ENCODE results near the gene ZDHHC12. TPM values are rescaled to one million over a fixed set of nuclear protein-coding genes. Genes with fewer than 3 reads are reported as not detected.

The ZDHHC12 gene
- total RNA-seq, 1 experiment from 2014 or later: 57.6 TPM

DNA sequence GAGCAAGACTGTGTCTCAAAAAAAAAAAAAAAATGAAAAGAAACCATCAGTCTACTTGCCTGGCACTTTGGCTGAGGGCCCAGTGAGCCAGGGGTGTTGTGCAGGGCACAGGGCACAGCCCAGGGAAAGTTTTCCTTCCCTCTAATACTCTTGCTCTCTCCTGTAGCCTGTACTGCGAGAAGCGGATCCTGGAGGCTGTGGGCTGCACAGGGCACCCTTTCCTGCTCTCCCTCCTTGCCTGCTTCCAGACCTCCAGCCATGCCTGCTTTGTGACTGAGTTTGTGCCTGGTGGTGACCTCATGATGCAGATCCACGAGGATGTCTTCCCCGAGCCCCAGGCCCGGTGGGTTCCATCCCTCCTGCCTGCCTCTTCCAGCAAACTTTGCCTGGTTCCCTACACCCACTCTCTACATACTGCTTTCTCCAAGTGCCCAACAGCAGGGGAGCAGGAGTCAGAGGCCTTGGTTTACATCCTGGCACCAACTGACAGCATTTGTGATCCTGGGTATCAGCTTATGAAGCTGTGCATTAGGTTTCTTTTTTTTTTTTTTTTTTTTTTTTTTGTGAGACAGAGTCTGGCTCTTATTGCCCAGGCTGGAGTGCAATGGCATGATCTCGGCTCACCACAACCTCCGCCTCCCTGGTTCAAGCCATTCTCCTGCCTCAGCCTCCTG lies 7.2 kb downstream of the ZDHHC12 start:
- no peaks in the 10 kb centered on the region for H3K4me1 ChIP-seq (ENCODE audit: control insufficient read depth in 1 of 2, insufficient read depth in 2 of 2, low read length in 2 of 2)
- ChIA-PET POLR2A (no interaction called here), RAD21 (ENCODE audit: low non-redundant PET in 1 of 2, low total read pairs in 2 of 2, uncharacterized antibody in 2 of 2, unreplicated experiment in 2 of 2) (no interaction called here), CTCF (no interaction called here)
- intact Hi-C loops (cut with micrococcal nuclease): no loop called here
- no peak overlapping the region for H2AFZ ChIP-seq (ENCODE audit: low read depth, low read length, poor library complexity, severe bottlenecking)
- DNase-seq (ENCODE audit: low read depth, low spot score) (no peak), ATAC-seq (no peak)
- no peaks in the 10 kb centered on the region for H4K20me1 ChIP-seq (ENCODE audit: insufficient read depth)
- no TSS peak for BruUV-seq (replicated peaks)
- H3K79me2 ChIP-seq (ENCODE audit: insufficient read depth, low read length): no peaks in the 10 kb centered on the region
- no peak overlapping the region for H3K9ac ChIP-seq (ENCODE audit: low read length)
- H3K4me2 ChIP-seq (ENCODE audit: low read length): no peak overlapping the region
- H3K4me3 ChIP-seq (replicated peaks in 1 of 2; ENCODE audit: low read depth in 1 of 2, low read length in 2 of 2): no peak overlapping the region
- no peak for TF ChIP-seq POLR2AphosphoS5 (IDR thresholded peaks at IDR 0.05; ENCODE audit: low read depth, low read length)
- H3K27ac ChIP-seq (ENCODE audit: low read depth, low read length): no peak overlapping the region
- peaks cover 5 to 8% of the 10 kb centered on the region in 2 experiments for H3K36me3 ChIP-seq (ENCODE audit: control insufficient read depth in 1 of 2, insufficient read depth in 2 of 2, low read length in 2 of 2)
- no peaks in the 10 kb centered on the region for H3K9me2 ChIP-seq (ENCODE audit: insufficient read depth)
- no peaks in the 10 kb centered on the region for H3K27me3 ChIP-seq (ENCODE audit: insufficient read depth, low read length)
- no peaks in the 10 kb centered on the region for H3K9me3 ChIP-seq (ENCODE audit: control insufficient read depth in 1 of 2, insufficient read depth in 1 of 2, low read depth in 1 of 2, low read length in 2 of 2)

DNA sequence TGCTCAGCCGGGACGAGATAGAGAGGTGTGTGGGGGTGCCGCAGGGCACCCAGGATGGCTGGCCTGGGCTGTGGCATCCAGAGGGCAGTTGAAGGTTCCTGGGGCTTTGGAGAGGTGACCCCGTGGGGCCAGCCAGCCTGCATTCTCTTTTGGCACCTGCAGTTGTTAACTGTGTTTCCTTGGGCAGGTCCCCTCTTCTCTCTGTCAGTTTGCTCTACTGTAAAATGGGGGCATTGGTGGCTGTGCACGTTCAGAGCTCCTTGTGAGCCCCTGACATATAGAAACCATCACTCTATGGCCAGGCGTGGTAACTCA lies 8.5 kb downstream of the ZDHHC12 start:
- H3K4me1 ChIP-seq (ENCODE audit: control insufficient read depth in 1 of 2, insufficient read depth in 2 of 2, low read length in 2 of 2): no peaks in the 10 kb centered on the region
- intact Hi-C loops (cut with micrococcal nuclease): no loop called here
- H3K9ac ChIP-seq (ENCODE audit: low read length): no peak overlapping the region
- DNase-seq (ENCODE audit: low read depth, low spot score): no peak
- RAD21 ChIA-PET (ENCODE audit: low non-redundant PET in 1 of 2, low total read pairs in 2 of 2, uncharacterized antibody in 2 of 2, unreplicated experiment in 2 of 2): no interaction called here
- BruUV-seq (replicated peaks): no TSS peak
- H3K9me2 ChIP-seq (ENCODE audit: insufficient read depth): no peaks in the 10 kb centered on the region
- H3K4me3 ChIP-seq (replicated peaks in 1 of 2; ENCODE audit: low read depth in 1 of 2, low read length in 2 of 2): no peak overlapping the region
- no peaks in the 10 kb centered on the region for H3K27me3 ChIP-seq (ENCODE audit: insufficient read depth, low read length)
- no peak overlapping the region for H2AFZ ChIP-seq (ENCODE audit: low read depth, low read length, poor library complexity, severe bottlenecking)
- no peaks in the 10 kb centered on the region for H3K79me2 ChIP-seq (ENCODE audit: insufficient read depth, low read length)
- no peaks in the 10 kb centered on the region for H3K9me3 ChIP-seq (ENCODE audit: control insufficient read depth in 1 of 2, insufficient read depth in 1 of 2, low read depth in 1 of 2, low read length in 2 of 2)
- no peak for ATAC-seq
- H4K20me1 ChIP-seq (ENCODE audit: insufficient read depth): no peaks in the 10 kb centered on the region
- peaks cover 5 to 8% of the 10 kb centered on the region in 2 experiments for H3K36me3 ChIP-seq (ENCODE audit: control insufficient read depth in 1 of 2, insufficient read depth in 2 of 2, low read length in 2 of 2)
- H3K27ac ChIP-seq (ENCODE audit: low read depth, low read length): no peak overlapping the region
- POLR2A ChIA-PET: no interaction called here
- CTCF ChIA-PET: no interaction called here
- no peak overlapping the region for H3K4me2 ChIP-seq (ENCODE audit: low read length)
- TF ChIP-seq POLR2A (IDR thresholded peaks at IDR 0.05; ENCODE audit: borderline replicate concordance, extremely low read depth, insufficient read depth, insufficient read length) (no peak), FOSL1 (IDR thresholded peaks at IDR 0.05; ENCODE audit: low read depth) (no peak), ZNF274 (IDR thresholded peaks at IDR 0.05; ENCODE audit: low read depth, low read length) (no peak)

All from HCT116 (cell line).